GM12892 (cell line): Measurements from ENCODE around the gene SCART1. TPM values are rescaled to one million over a fixed set of nuclear protein-coding genes. Genes with fewer than 3 reads are reported as not detected.
"Not testable (repeated sequence)": the region's sequence is repeated elsewhere in the genome, so short reads cannot be mapped to it uniquely, and the experiment has no call there.

Experiments used
- DNase-seq: peaks from one replicate; pipeline ENCODE4 v3.0.0; 2011; ENCODE audit not compliant: insufficient read length
- FAIRE-seq: peaks from 2 replicates; lab custom pipeline; 2011; peaks lifted over from hg19 to GRCh38; lab: Jason Lieb, UNC
- POLR2A ChIP-seq: IDR thresholded peaks from 2 replicates; pipeline ENCODE4 v1.6.1; 2011; ENCODE audit warnings: low read depth, low read length, control low read depth
- POLR2AphosphoS5 ChIP-seq: IDR thresholded peaks from 2 replicates; pipeline ENCODE4 v1.6.1; 2011; ENCODE audit warnings: low read depth, low read length, control low read depth
- TAF1 ChIP-seq: IDR thresholded peaks from 2 replicates; pipeline ENCODE4 v1.6.1; 2011; ENCODE audit warnings: low read depth, mild to moderate bottlenecking, control low read depth, low read length, borderline replicate concordance
- polyA plus RNA-seq: library from polyadenylated mRNA; unstranded; fragments of >200 nt; gene quantifications from one replicate; pipeline ENCODE4 v1.2.1, GENCODE V29; 2012; ENCODE audit warnings: missing spikeins, inconsistent platforms; ENCODE audit not compliant: missing spikeins

SCART1 gene
- polyA plus RNA-seq = 2.1 TPM

GRCh38 chr10:133453516-133454203 is at the start of gene SCART1:
Gene SCART1 (plus strand): TSS chr10:133453945. CDS start chr10:133453998, 53 bp downstream.
- FAIRE-seq (peak; percentile 42), DNase-seq (no peak)
- TF ChIP-seq POLR2A = no peak
- TF ChIP-seq TAF1 = no peak
- no peak for TF ChIP-seq POLR2AphosphoS5

- FAIRE-seq (no peak), DNase-seq (no peak)
- TF ChIP-seq POLR2AphosphoS5 = no peak
Measured at GRCh38 chr10:133405272-133405671, 48.5 kb upstream of the SCART1 start.

GRCh38 chr10:133405844-133406527 is 47.8 kb upstream of the SCART1 start:
- FAIRE-seq (peak; percentile 30), DNase-seq (no peak)
- no peak for TF ChIP-seq POLR2A
- TF ChIP-seq TAF1 = no peak
- no peak for TF ChIP-seq POLR2AphosphoS5

- FAIRE-seq (no peak), DNase-seq (no peak)
- no peak for TF ChIP-seq POLR2A
- TF ChIP-seq TAF1 = no peak
- no peak for TF ChIP-seq POLR2AphosphoS5
Measured at GRCh38 chr10:133411523-133412380, 42.0 kb upstream of the SCART1 start.

GRCh38 chr10:133412381-133412711 is 41.4 kb upstream of the SCART1 start:
- DNase-seq (no peak), FAIRE-seq (no peak)
- TF ChIP-seq TAF1 (no peak), POLR2AphosphoS5 (no peak), POLR2A (no peak)

- DNase-seq, FAIRE-seq: not testable (repeated sequence)
Measured at GRCh38 chr10:133414401-133414800, 39.3 kb upstream of the SCART1 start.

- DNase-seq (no peak), FAIRE-seq (no peak)
- no peak for TF ChIP-seq TAF1
Measured at GRCh38 chr10:133415752-133416151, 38.0 kb upstream of the SCART1 start.

GRCh38 chr10:133418289-133418993 is 35.3 kb upstream of the SCART1 start:
- no peak for FAIRE-seq
- no peak for DNase-seq
- TF ChIP-seq TAF1 (no peak), POLR2A (0 out of 2 replicates have a peak, but pooled peaks have one; percentile 36)

- FAIRE-seq = no peak
- TF ChIP-seq POLR2A (no peak), POLR2AphosphoS5 (no peak), TAF1 (no peak)
- no peak for DNase-seq
Measured at GRCh38 chr10:133419211-133419950, 34.4 kb upstream of the SCART1 start.

GRCh38 chr10:133420028-133420427 is 33.7 kb upstream of the SCART1 start:
- FAIRE-seq (no peak), DNase-seq (no peak)
- TF ChIP-seq POLR2AphosphoS5 = no peak
- TF ChIP-seq POLR2A = no peak
- no peak for TF ChIP-seq TAF1

- TF ChIP-seq TAF1 (no peak), POLR2A (no peak), POLR2AphosphoS5 (no peak)
Measured at GRCh38 chr10:133420579-133420978, 33.2 kb upstream of the SCART1 start.

More at GRCh38 chr10:133420579-133420978, 33.2 kb upstream of the SCART1 start:
- FAIRE-seq = no peak
- DNase-seq = no peak
